ENCODE data around the gene ERC1.

DNA sequence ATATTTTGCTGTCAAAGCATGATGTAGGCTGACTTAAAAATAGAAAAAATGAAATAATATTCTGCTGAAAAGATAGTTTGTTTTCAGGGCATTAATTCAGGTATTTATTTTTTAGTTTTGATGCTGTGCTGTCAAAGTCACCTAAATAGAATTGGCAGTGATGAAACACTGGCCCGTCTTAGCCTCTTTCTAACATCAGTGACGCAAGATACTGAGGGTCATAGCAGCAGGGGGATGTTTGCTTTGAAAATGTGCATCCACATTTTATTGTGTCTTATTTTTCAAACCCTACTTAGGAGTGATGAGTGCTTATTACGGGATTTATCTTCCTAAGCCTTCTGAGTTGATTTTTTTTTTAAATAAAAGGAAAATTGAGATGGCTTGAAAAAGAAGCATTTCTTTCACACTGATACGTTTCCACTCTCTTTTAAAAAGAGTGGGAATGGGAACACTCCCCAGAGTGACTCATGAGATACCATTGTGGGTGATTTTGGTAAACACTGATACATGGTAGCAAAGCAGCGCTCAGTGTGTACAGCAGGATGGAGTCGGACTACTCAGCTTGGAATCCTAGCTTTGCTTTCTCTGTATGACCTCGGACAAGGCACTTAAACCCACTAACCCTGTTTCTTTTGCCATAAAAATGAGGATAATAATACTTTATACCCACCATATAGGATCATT is 290.8 kb downstream of the ERC1 start:
- TF ChIP-seq TAF1 (IDR thresholded peaks at IDR 0.05; ENCODE audit: low read depth, low read length) (no peak), POLR2A (IDR thresholded peaks at IDR 0.05; ENCODE audit: low read depth, low read length) (no peak), SPI1 (IDR thresholded peaks at IDR 0.05; ENCODE audit: low read depth, low read length) (no peak), POLR2AphosphoS5 (IDR thresholded peaks at IDR 0.05; ENCODE audit: low read depth, low read length) (no peak)
